Sigmoid colon (tissue), 7 donors: ENCODE results near the gene DNM2. TPM values are rescaled to one million over a fixed set of nuclear protein-coding genes. Genes with fewer than 3 reads are reported as not detected.

Source experiments
- DNase-seq: peaks from one replicate; pipeline ENCODE4 v3.0.0-alpha.2; 2019
- H3K27ac ChIP-seq, 4 donors: fragments of 200-600 bp; sonication (generic); one replicate each; pipeline ENCODE4 v1.5.1; 2016 to 2019; ENCODE audit warnings: mild to moderate bottlenecking in 1 of 4
- H3K27me3 ChIP-seq, 3 donors: fragments of 200-600 bp; sonication (generic); one replicate each; pipeline ENCODE4 v1.5.1; 2019; ENCODE audit warnings: mild to moderate bottlenecking in 1 of 3
- H3K36me3 ChIP-seq, 4 donors: fragments of 200-600 bp; sonication (generic); one replicate each; pipeline ENCODE4 v1.5.1; 2016 to 2019
- H3K4me1 ChIP-seq, 4 donors: fragments of 200-600 bp; sonication (generic); one replicate each; pipeline ENCODE4 v1.5.1; 2017 to 2019
- H3K4me3 ChIP-seq, 4 donors: fragments of 200-600 bp; sonication (generic); one replicate each; pipeline ENCODE4 v1.5.1; 2017 to 2019; ENCODE audit warnings: mild to moderate bottlenecking in 2 of 4, moderate library complexity in 1 of 4
- H3K9me3 ChIP-seq, 4 donors: fragments of 200-600 bp in 3 of 4; sonication (generic) in 3 of 4; one replicate each; pipeline versions ENCODE4 v1.5.1 to v1.6.1; 2013 to 2019
- EP300 ChIP-seq, 4 donors: sonication (generic); formaldehyde crosslinking; IDR thresholded peaks; one replicate each; pipeline ENCODE4 v1.6.1; 2017; ENCODE audit warnings: antibody characterized with exemption in 4 of 4
- POLR2A ChIP-seq, 2 donors: fragments of 450-650 bp; IDR thresholded peaks; one replicate each; pipeline ENCODE4 v1.6.1; 2016; ENCODE audit warnings: antibody characterized with exemption in 2 of 2, mild to moderate bottlenecking in 2 of 2, moderate library complexity in 2 of 2
- POLR2AphosphoS5 ChIP-seq, 4 donors: sonication (generic); formaldehyde crosslinking; IDR thresholded peaks; one replicate each; pipeline ENCODE4 v1.6.1; 2017; ENCODE audit warnings: antibody characterized with exemption in 4 of 4
- WGBS, 2 donors: extraction: QIAGEN DNeasy Blood & Tissue Kit; methylation state at CpG; one replicate each; pipeline ENCODE4 v1.1.7; 2013; 5-methylcytosine and 5-hydroxymethylcytosine counted together
- intact Hi-C: fragments of 100-400 bp; cut with DNase I; formaldehyde crosslinking; loops from one replicate; pipeline ENCODE4 v1.15.1; 2023
- polyA plus RNA-seq, 3 donors: library from polyadenylated mRNA; stranded (reverse); fragments of 200-250 nt; gene quantifications; one replicate each; pipeline ENCODE4 v1.2.3, GENCODE V29; 2013
- total RNA-seq, 4 donors: library from RNA; depleted of rRNA; stranded (reverse); fragments of >200 nt; gene quantifications; one replicate each; pipeline ENCODE4 v1.1.0, GENCODE V29; 2016
- TF ChIP-seq, protein P1 (sequence below), 4 experiments: fragments of 450-650 bp in 3 of 4; fragments of 200-600 bp in 1 of 4; IDR thresholded peaks; one replicate each; pipeline ENCODE4 v1.5.1; 2016 to 2019; ENCODE audit warnings: antibody characterized with exemption in 4 of 4, mild to moderate bottlenecking in 3 of 4, moderate library complexity in 2 of 4
- donor health status: healthy with polysubstance abuse.
- donor health status: Bipolar disorder and iron deficiency.
- donor health status: healthy.

The DNM2 gene
- total and polyA plus RNA-seq, 7 donors: 53.2 to 326 (median 96.7) TPM

DNA sequence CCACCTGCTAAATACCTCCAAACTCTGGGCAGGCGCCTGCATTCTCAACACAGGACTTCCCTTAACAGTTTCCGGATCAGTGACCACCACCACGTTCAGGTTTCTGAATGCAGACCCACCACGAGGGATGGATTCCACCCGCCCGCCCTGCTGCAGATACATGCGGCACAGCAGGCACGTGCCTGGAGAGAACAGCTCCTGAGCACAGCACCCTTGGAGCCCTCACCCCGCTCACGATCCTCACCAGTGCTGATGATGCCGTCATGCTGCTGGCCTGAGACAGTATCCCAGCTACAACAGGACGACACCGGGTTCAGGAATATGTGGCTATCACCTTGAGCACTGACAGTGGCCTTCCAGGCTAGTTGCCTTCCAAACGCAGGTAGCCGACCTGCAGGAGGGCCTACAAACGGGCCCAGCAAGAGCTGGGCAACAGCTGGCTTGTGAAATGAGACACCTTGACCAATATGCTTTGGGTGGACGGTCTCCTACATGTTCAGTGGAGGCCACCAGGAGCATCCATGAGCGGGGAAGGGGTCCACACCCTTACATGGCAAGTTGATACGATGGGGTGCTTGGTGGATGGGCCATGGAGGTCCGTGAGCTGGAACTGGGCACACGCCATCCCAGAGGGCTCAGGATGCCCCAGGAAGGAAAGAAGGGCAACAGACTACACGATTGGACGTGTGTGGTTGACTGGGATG lies 26.5 kb upstream of the DNM2 start:
- peaks cover 0 to 13% (median 11%) of the 10 kb centered on the region in 4 donors for H3K4me1 ChIP-seq
- intact Hi-C loops: no loop called here
- TF ChIP-seq POLR2A (IDR thresholded peaks at IDR 0.05) (no peak), POLR2AphosphoS5 (IDR thresholded peaks at IDR 0.05) (no peak), EP300 (IDR thresholded peaks at IDR 0.05) (no peak)
- TF ChIP-seq, protein P1, sequence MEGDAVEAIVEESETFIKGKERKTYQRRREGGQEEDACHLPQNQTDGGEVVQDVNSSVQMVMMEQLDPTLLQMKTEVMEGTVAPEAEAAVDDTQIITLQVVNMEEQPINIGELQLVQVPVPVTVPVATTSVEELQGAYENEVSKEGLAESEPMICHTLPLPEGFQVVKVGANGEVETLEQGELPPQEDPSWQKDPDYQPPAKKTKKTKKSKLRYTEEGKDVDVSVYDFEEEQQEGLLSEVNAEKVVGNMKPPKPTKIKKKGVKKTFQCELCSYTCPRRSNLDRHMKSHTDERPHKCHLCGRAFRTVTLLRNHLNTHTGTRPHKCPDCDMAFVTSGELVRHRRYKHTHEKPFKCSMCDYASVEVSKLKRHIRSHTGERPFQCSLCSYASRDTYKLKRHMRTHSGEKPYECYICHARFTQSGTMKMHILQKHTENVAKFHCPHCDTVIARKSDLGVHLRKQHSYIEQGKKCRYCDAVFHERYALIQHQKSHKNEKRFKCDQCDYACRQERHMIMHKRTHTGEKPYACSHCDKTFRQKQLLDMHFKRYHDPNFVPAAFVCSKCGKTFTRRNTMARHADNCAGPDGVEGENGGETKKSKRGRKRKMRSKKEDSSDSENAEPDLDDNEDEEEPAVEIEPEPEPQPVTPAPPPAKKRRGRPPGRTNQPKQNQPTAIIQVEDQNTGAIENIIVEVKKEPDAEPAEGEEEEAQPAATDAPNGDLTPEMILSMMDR (IDR thresholded peaks at IDR 0.05): no peak
- no peaks in the 10 kb centered on the region for H3K27me3 ChIP-seq
- H3K27ac ChIP-seq: no peak overlapping the region
- H3K36me3 ChIP-seq: peaks cover 28 to 64% (median 39%) of the 10 kb centered on the region in 4 donors
- WGBS, 2 donors: 88 to 89% methylated on average over 23 of the region's 23 CpGs
- no peak overlapping the region for H3K4me3 ChIP-seq
- DNase-seq: no peak
- no peaks in the 10 kb centered on the region for H3K9me3 ChIP-seq

DNA sequence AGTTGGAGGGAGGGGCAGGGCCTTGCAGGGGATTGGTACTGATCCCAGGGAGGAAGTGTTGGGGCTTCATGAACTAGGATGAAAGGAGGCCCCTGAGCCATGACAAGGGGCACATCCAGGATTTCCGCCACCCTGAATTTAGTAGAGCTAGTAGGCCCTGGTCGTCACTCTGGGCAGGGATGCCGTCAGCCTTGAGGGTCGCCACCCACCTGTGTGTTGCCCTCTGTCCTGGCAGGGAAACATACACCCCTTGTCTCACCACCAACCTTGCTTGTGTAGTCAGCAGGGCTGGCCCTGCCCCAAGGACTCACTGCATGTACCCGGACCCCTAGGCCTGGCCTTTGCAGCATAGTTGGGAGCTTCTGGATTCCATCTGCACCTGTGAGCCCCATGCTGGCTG lies 26.0 kb upstream of the DNM2 start:
- no peak for DNase-seq
- H3K4me3 ChIP-seq: no peak overlapping the region
- no peak overlapping the region for H3K27ac ChIP-seq
- H3K36me3 ChIP-seq: peaks cover 27 to 59% (median 36%) of the 10 kb centered on the region in 4 donors
- peaks cover 0 to 13% (median 11%) of the 10 kb centered on the region in 4 donors for H3K4me1 ChIP-seq
- no peaks in the 10 kb centered on the region for H3K27me3 ChIP-seq
- TF ChIP-seq, protein P1 (IDR thresholded peaks at IDR 0.05): no peak
- TF ChIP-seq EP300 (IDR thresholded peaks at IDR 0.05): no peak
- TF ChIP-seq POLR2AphosphoS5 (IDR thresholded peaks at IDR 0.05): no peak
- TF ChIP-seq POLR2A (IDR thresholded peaks at IDR 0.05): no peak
- H3K9me3 ChIP-seq: no peaks in the 10 kb centered on the region
- intact Hi-C loops: no loop called here
- WGBS, 2 donors: 87% methylated on average over 5 of the region's 5 CpGs

DNA sequence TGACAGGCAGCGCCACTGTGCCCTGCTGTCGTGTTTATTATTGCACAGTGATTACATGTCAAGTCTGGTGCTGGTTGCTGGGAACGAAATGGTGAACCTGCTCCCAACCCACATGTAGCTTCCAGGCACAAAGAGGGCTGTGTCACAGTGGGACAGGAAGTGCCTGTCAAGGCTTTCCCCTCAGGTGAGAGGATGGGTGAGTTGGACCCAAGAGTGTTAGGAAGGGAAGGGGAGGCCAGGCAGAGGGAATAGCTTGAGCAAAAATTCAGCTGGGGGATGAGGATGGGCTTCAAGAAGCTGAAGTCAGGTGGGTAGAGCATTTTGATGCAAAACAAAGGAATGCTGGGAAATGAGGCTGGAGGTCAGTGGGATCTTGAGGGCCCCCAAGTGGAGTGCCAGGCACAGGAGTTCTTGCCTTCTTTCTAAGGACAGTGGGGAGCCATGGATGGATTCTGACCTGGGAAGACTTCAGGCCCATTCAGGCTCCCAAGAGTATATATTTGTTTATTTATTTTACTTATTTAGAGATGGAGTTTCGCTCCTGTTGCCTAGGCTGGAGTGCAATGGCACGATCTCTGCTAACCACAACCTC lies 25.1 kb upstream of the DNM2 start:
- peaks cover 19 to 50% (median 27%) of the 10 kb centered on the region in 4 donors for H3K36me3 ChIP-seq
- intact Hi-C loops: no loop called here
- no peak for DNase-seq

DNA sequence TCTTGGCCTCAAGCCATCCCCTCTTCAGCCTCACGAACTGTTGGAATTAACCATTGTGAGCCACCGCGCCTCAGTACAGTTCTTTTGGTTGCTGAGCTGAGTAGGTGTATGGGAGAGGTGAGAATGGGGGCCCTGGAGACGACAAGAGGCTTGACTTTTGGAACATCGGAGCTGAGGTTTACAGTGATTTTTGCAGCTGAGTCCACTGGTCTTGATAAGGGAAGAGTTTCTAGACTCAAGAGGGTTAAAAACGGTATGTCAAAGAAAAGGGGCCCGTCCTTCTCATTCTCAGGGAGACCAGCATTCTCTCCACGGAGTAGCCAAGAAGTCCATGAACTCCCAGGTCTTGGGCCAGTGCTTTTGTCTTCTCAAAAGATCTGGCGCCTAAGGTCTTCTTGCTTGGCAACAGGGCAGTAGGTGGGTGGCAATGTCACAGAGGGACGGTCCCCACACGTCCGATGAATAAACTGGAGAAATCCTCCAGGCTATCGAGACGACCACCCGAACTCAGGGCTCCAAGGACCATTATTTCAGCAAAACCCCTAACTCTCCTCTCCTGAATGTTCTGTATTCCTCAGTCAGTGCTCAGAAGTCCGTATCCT lies 23.1 kb upstream of the DNM2 start:
- peaks cover 0 to 13% (median 11%) of the 10 kb centered on the region in 4 donors for H3K4me1 ChIP-seq
- H3K27ac ChIP-seq: no peak overlapping the region
- TF ChIP-seq, protein P1 (IDR thresholded peaks at IDR 0.05): no peak
- no peak for TF ChIP-seq POLR2AphosphoS5 (IDR thresholded peaks at IDR 0.05)
- TF ChIP-seq EP300 (IDR thresholded peaks at IDR 0.05): no peak
- TF ChIP-seq POLR2A (IDR thresholded peaks at IDR 0.05): no peak
- H3K27me3 ChIP-seq: no peaks in the 10 kb centered on the region
- peaks cover 3 to 30% (median 11%) of the 10 kb centered on the region in 4 donors for H3K36me3 ChIP-seq
- intact Hi-C loops: loop anchor here (5.0 kb wide), 1 partner anchor 43 kb away; the partner anchor contains the start of gene ILF3
- no peak for DNase-seq
- H3K4me3 ChIP-seq: no peak overlapping the region
- H3K9me3 ChIP-seq: no peaks in the 10 kb centered on the region
- WGBS, 2 donors: 48 to 52% methylated on average over 16 of the region's 16 CpGs

More for the DNA sequence above, 25.1 kb upstream of the DNM2 start:
- Histone ChIP-seq H3K27me3 (no peaks in the 10 kb centered on the region), H3K27ac (no peak overlapping the region), H3K9me3 (no peaks in the 10 kb centered on the region), H3K4me1 (peaks cover 0 to 13% (median 11%) of the 10 kb centered on the region in 4 donors), H3K4me3 (no peak overlapping the region)
- TF ChIP-seq POLR2A (IDR thresholded peaks at IDR 0.05): no peak
- no peak for TF ChIP-seq POLR2AphosphoS5 (IDR thresholded peaks at IDR 0.05)
- TF ChIP-seq, protein P1 (IDR thresholded peaks at IDR 0.05): no peak
- no peak for TF ChIP-seq EP300 (IDR thresholded peaks at IDR 0.05)
- WGBS, 2 donors: 86 to 92% methylated on average over 5 of the region's 5 CpGs
